Skeletal muscle tissue (tissue), 4 donors: ENCODE data around the gene CLBA1. TPM values are rescaled to one million over a fixed set of nuclear protein-coding genes. Genes with fewer than 3 reads are reported as not detected.
"Not testable (repeated sequence)": the region's sequence is repeated elsewhere in the genome, so short reads cannot be mapped to it uniquely, and the experiment has no call there.

Experiments used
- H3K27ac ChIP-seq: one replicate; pipeline ENCODE4 v1.7.0; 2013; ENCODE audit warnings: mild to moderate bottlenecking, low read depth, low read length, inconsistent platforms
- H3K27me3 ChIP-seq, 3 donors: one replicate each; pipeline ENCODE4 v1.7.0; 2013; ENCODE audit warnings: low read length in 3 of 3; ENCODE audit not compliant: control insufficient read depth in 3 of 3, insufficient read depth in 3 of 3
- H3K36me3 ChIP-seq, 3 donors: one replicate each; pipeline ENCODE4 v1.7.0; 2013; ENCODE audit warnings: low read length in 3 of 3; ENCODE audit not compliant: control insufficient read depth in 3 of 3, insufficient read depth in 3 of 3
- H3K4me1 ChIP-seq, 3 donors: one replicate each; pipeline ENCODE4 v1.7.0; 2013; ENCODE audit warnings: low read length in 3 of 3, mild to moderate bottlenecking in 3 of 3; ENCODE audit not compliant: control insufficient read depth in 3 of 3, insufficient read depth in 3 of 3
- H3K4me3 ChIP-seq, 3 donors: one replicate each; pipeline ENCODE4 v1.7.0; 2013; ENCODE audit warnings: low read length in 3 of 3
- H3K9ac ChIP-seq, 3 donors: one replicate each; pipeline ENCODE4 v1.7.0; 2013; ENCODE audit warnings: low read length in 3 of 3, mild to moderate bottlenecking in 3 of 3, moderate library complexity in 2 of 3, low read depth in 1 of 3
- H3K9me3 ChIP-seq, 3 donors: one replicate each; pipeline ENCODE4 v1.7.0; 2013; ENCODE audit warnings: low read length in 3 of 3; ENCODE audit not compliant: control insufficient read depth in 3 of 3
- total RNA-seq: library from RNA; depleted of rRNA; stranded (reverse); fragments of >200 nt; gene quantifications from one replicate; pipeline ENCODE4 v1.2.3, GENCODE V29; 2014
- donor health status: Osteomylitis.

The CLBA1 gene
- total RNA-seq, 1 donor from 2014 or later = 2.1 TPM

GRCh38 chr14:104940526-104941150 is 45.0 kb upstream of the CLBA1 start:
- Histone ChIP-seq H3K4me3 (no peak overlapping the region), H3K9ac (no peak overlapping the region), H3K27ac (no peak overlapping the region), H3K36me3 (peaks cover 0 to 4% (median 0%) of the 10 kb centered on the region in 3 donors), H3K9me3 (no peaks in the 10 kb centered on the region), H3K4me1 (no peaks in the 10 kb centered on the region), H3K27me3 (peaks cover 14 to 24% (median 23%) of the 10 kb centered on the region in 3 donors)

GRCh38 chr14:104941508-104942365 is 43.9 kb upstream of the CLBA1 start:
- Histone ChIP-seq H3K4me1 (no peaks in the 10 kb centered on the region), H3K9ac (no peak overlapping the region), H3K36me3 (peaks cover 0 to 4% (median 0%) of the 10 kb centered on the region in 3 donors), H3K4me3 (no peak overlapping the region), H3K27ac (no peak overlapping the region), H3K27me3 (peaks cover 9 to 23% (median 21%) of the 10 kb centered on the region in 3 donors), H3K9me3 (no peaks in the 10 kb centered on the region)

- Histone ChIP-seq H3K4me3 (no peak overlapping the region), H3K27ac (no peak overlapping the region), H3K27me3 (peaks cover 9 to 21% (median 16%) of the 10 kb centered on the region in 3 donors), H3K4me1 (no peaks in the 10 kb centered on the region), H3K9me3 (no peaks in the 10 kb centered on the region), H3K9ac (no peak overlapping the region), H3K36me3 (peaks cover 0 to 4% (median 0%) of the 10 kb centered on the region in 3 donors)
Measured at GRCh38 chr14:104942586-104942985, 43.0 kb upstream of the CLBA1 start.

GRCh38 chr14:104943216-104944015 is 42.2 kb upstream of the CLBA1 start:
- H3K4me3 ChIP-seq, H3K27ac ChIP-seq, H3K9ac ChIP-seq, H3K36me3 ChIP-seq, H3K4me1 ChIP-seq, H3K9me3 ChIP-seq: not testable (repeated sequence)
- peaks cover 9 to 19% (median 13%) of the 10 kb centered on the region in 3 donors for H3K27me3 ChIP-seq

- H3K36me3 ChIP-seq, H3K27ac ChIP-seq, H3K9ac ChIP-seq, H3K4me1 ChIP-seq, H3K9me3 ChIP-seq, H3K4me3 ChIP-seq: not testable (repeated sequence)
- peaks cover 9 to 15% (median 13%) of the 10 kb centered on the region in 3 donors for H3K27me3 ChIP-seq
Measured at GRCh38 chr14:104944016-104944308, 41.6 kb upstream of the CLBA1 start.

GRCh38 chr14:104944436-104945205 is 41.0 kb upstream of the CLBA1 start:
- not testable (repeated sequence) for H3K9ac ChIP-seq, H3K27me3 ChIP-seq, H3K9me3 ChIP-seq, H3K4me1 ChIP-seq, H3K27ac ChIP-seq, H3K36me3 ChIP-seq, H3K4me3 ChIP-seq

GRCh38 chr14:104945266-104945665 is 40.3 kb upstream of the CLBA1 start:
- not testable (repeated sequence) for H3K4me3 ChIP-seq, H3K36me3 ChIP-seq, H3K9me3 ChIP-seq, H3K4me1 ChIP-seq, H3K9ac ChIP-seq, H3K27ac ChIP-seq, H3K27me3 ChIP-seq

GRCh38 chr14:104945986-104946965 is 39.3 kb upstream of the CLBA1 start:
- H3K36me3 ChIP-seq = not testable (repeated sequence)

GRCh38 chr14:104947201-104947600 is 38.4 kb upstream of the CLBA1 start:
- not testable (repeated sequence) for H3K4me1 ChIP-seq, H3K4me3 ChIP-seq, H3K27ac ChIP-seq, H3K9me3 ChIP-seq, H3K9ac ChIP-seq, H3K36me3 ChIP-seq, H3K27me3 ChIP-seq

More at GRCh38 chr14:104945986-104946965, 39.3 kb upstream of the CLBA1 start:
- H3K4me3 ChIP-seq, H3K9ac ChIP-seq, H3K27me3 ChIP-seq, H3K9me3 ChIP-seq, H3K4me1 ChIP-seq, H3K27ac ChIP-seq: not testable (repeated sequence)
